ENCODE results near the gene DCST1.

DNA sequence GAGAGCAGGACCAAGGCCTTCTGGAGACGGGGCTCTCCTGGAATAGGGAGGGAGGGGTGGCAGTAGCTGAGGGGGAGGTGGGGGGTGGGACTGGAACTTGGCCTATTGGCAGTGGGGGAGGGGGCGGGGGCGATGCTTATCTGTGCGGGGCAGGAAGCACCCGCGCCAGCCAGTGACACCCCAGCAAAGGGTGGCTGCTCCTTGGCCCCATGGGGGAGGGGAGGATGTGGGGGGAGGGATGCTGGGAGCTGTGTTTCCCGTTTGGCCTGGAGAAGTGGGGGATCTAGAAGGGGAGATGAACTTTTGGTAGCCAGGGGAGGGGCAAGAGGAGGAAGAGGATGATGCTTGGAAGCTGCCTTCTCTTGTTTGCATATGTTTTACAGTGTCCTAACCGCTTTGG lies 20.0 kb upstream of the DCST1 start:
- TF ChIP-seq, protein P1, sequence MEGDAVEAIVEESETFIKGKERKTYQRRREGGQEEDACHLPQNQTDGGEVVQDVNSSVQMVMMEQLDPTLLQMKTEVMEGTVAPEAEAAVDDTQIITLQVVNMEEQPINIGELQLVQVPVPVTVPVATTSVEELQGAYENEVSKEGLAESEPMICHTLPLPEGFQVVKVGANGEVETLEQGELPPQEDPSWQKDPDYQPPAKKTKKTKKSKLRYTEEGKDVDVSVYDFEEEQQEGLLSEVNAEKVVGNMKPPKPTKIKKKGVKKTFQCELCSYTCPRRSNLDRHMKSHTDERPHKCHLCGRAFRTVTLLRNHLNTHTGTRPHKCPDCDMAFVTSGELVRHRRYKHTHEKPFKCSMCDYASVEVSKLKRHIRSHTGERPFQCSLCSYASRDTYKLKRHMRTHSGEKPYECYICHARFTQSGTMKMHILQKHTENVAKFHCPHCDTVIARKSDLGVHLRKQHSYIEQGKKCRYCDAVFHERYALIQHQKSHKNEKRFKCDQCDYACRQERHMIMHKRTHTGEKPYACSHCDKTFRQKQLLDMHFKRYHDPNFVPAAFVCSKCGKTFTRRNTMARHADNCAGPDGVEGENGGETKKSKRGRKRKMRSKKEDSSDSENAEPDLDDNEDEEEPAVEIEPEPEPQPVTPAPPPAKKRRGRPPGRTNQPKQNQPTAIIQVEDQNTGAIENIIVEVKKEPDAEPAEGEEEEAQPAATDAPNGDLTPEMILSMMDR (conservative IDR thresholded peaks at IDR 0.05) = no peak
- TF ChIP-seq EZH2 (IDR thresholded peaks at IDR 0.05; ENCODE audit: low read depth) = no peak
